IPS-20b (cell line): Measurements from ENCODE around the gene MAP3K7CL.

ENCODE experiments used
- H3K27ac ChIP-seq: one replicate; pipeline ENCODE4 v1.5.1; 2013; ENCODE audit warnings: low read length
- H3K27me3 ChIP-seq: 2 replicates; pipeline ENCODE4 v1.6.1; 2013; ENCODE audit warnings: mild to moderate bottlenecking, low read length, inconsistent platforms; ENCODE audit not compliant: insufficient read depth
- H3K36me3 ChIP-seq: 2 replicates; pipeline ENCODE4 v1.6.1; 2013; ENCODE audit warnings: low read depth, mild to moderate bottlenecking, inconsistent platforms, low read length, moderate library complexity; ENCODE audit not compliant: insufficient read depth
- H3K4me1 ChIP-seq: 2 replicates; pipeline ENCODE4 v1.6.1; 2013; ENCODE audit warnings: mild to moderate bottlenecking, control low read depth, inconsistent platforms, low read length, moderate library complexity; ENCODE audit not compliant: insufficient read depth
- H3K4me3 ChIP-seq: 2 replicates; pipeline ENCODE4 v1.5.1; 2013; ENCODE audit warnings: mild to moderate bottlenecking, low read length, inconsistent platforms
- H3K9ac ChIP-seq: 2 replicates; pipeline ENCODE4 v1.6.1; 2013; ENCODE audit warnings: low read depth, mild to moderate bottlenecking, inconsistent platforms, low read length, moderate library complexity
- H3K9me3 ChIP-seq: 2 replicates; pipeline ENCODE4 v1.6.1; 2013; ENCODE audit warnings: mild to moderate bottlenecking, low read depth, low read length, inconsistent platforms; ENCODE audit not compliant: insufficient read depth

The MAP3K7CL gene

DNA sequence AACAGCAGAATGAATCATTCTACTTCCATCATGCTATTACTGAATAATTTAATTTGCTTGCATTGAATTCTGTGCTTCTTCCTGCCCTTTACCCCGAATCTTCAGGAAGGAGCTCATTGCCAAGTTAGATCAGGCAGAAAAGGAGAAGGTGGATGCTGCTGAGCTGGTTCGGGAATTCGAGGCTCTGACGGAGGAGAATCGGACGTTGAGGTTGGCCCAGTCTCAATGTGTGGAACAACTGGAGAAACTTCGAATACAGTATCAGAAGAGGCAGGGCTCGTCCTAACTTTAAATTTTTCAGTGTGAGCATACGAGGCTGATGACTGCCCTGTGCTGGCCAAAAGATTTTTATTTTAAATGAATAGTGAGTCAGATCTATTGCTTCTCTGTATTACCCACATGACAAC, 44.2 kb downstream of the MAP3K7CL start:
- Histone ChIP-seq H3K4me1 (no peaks in the 10 kb centered on the region), H3K9me3 (no peaks in the 10 kb centered on the region), H3K27ac (no peak overlapping the region), H3K27me3 (no peaks in the 10 kb centered on the region), H3K4me3 (no peak overlapping the region), H3K9ac (no peak overlapping the region), H3K36me3 (no peaks in the 10 kb centered on the region)

DNA sequence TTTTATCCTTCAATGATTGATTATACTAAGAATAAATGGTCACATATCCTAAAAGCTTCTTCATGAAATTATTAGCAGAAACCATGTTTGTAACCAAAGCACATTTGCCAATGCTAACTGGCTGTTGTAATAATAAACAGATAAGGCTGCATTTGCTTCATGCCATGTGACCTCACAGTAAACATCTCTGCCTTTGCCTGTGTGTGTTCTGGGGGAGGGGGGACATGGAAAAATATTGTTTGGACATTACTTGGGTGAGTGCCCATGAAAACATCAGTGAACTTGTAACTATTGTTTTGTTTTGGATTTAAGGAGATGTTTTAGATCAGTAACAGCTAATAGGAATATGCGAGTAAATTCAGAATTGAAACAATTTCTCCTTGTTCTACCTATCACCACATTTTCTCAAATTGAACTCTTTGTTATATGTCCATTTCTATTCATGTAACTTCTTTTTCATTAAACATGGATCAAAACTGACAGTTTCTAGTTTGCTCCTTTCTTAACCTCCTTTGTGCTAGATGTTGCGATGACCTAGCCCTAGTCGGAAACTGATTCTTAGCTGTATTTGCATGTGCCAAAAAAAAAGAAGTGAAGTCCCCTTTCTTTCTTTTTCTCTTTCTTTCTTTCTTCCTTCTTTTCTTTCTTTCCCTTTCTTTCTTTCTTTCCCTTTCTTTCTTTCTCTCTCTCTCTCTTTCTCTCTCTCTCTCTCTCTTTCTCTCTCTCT, 45.1 kb downstream of the MAP3K7CL start:
- Histone ChIP-seq H3K9me3 (no peaks in the 10 kb centered on the region), H3K9ac (no peak overlapping the region), H3K27me3 (no peaks in the 10 kb centered on the region), H3K36me3 (no peaks in the 10 kb centered on the region), H3K4me3 (no peak overlapping the region), H3K27ac (no peak overlapping the region), H3K4me1 (peaks cover 3% of the 10 kb centered on the region; the same call in 1 of the 2 replicates)

DNA sequence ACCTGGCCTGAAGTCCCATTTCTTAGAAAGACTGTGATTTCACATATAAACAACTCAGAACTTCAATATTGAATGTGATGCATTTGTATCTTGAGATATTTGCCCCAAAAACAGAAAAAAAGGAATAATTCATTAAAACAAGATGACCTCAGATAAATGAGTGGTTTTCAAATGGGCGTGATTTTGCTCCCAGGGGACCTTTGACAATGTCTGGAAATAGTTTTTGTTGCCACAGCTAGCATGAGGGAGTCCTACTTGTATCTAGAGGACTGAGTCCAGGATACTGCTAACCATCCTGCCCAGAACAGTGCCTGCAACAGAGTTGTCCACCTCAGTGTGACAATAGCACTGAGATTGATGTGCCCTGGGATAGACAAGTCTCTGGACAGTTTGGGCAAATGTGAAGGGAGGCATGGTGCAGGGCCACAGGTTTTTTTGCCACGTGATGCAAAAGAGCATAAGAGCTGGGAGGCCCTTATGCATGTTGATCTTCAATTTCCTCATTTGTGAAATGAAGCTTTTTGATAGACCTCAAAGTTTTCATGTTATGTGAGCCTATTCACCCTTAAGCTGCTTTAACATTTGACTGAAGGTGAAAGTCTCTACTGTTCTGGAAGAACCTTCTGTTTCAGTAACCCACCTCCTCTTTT, 46.2 kb downstream of the MAP3K7CL start:
- Histone ChIP-seq H3K36me3 (no peaks in the 10 kb centered on the region), H3K4me3 (no peak overlapping the region), H3K27ac (no peak overlapping the region), H3K9me3 (no peaks in the 10 kb centered on the region), H3K9ac (no peak overlapping the region), H3K27me3 (no peaks in the 10 kb centered on the region), H3K4me1 (peaks cover 3% of the 10 kb centered on the region; the same call in 1 of the 2 replicates)

DNA sequence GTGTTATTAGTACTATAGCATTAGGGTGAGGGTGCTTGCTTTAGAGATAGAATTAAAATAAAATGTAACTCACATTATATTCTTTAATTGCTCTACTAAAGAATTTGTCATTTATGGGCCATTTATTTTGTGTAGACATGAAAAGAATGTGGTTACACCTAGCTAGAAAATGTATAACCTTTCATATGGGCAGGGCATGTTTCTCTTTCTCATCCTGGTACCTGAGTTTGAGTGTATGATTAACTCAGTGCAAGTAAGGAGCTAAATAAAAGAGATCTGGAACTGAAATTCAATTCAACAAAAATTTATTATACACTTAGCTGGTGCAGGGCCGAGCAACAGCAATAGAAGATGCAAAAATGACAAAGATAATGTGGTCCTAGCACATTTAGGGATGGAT, 47.4 kb downstream of the MAP3K7CL start:
- Histone ChIP-seq H3K9me3 (no peaks in the 10 kb centered on the region), H3K4me1 (peaks cover 3% of the 10 kb centered on the region; the same call in 1 of the 2 replicates), H3K27me3 (no peaks in the 10 kb centered on the region), H3K27ac (no peak overlapping the region), H3K9ac (no peak overlapping the region), H3K4me3 (no peak overlapping the region), H3K36me3 (no peaks in the 10 kb centered on the region)

DNA sequence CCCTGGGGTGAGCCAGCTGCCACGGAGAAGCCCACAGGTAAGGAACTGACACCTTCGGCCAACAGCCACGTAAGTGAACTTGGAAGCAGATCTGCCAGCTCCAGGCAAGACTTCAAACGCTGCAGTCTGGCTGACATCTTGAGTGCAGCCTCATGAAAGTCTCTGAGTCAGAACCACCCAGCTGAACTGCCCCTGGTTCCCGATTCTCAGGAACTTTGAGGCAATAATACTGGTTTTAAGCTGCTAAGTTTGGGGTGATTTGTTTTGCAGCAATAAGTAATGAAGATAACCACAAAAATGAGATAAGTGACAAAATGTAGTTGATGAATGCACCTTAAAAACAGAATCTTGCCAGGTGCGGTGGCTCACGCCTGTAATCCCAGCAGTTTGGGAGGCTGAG, 48.5 kb downstream of the MAP3K7CL start:
- Histone ChIP-seq H3K27me3 (no peaks in the 10 kb centered on the region), H3K9me3 (no peaks in the 10 kb centered on the region), H3K4me3 (no peak overlapping the region), H3K4me1 (peaks cover 3% of the 10 kb centered on the region; the same call in 1 of the 2 replicates), H3K9ac (no peak overlapping the region), H3K27ac (no peak overlapping the region), H3K36me3 (no peaks in the 10 kb centered on the region)

DNA sequence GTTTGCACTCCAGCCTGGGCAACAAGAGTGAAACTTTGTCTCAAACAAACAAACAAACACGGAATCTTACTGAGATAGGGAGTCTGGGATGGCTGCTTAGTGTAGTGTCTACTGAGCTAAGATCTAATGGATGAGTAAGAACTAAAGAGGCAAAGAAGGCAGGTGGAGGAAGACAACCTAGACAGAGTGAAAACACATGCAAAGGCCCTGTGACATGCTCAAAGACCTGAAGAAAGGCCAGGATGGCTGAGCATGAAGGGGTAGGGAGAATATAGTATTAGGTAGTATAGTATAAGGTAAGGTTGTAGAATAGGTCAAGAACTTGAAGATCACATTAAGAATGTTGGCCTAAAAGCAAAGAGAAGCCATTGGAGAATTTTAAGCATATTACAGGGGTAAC, 49.1 kb downstream of the MAP3K7CL start:
- H3K27me3 ChIP-seq = no peaks in the 10 kb centered on the region

DNA sequence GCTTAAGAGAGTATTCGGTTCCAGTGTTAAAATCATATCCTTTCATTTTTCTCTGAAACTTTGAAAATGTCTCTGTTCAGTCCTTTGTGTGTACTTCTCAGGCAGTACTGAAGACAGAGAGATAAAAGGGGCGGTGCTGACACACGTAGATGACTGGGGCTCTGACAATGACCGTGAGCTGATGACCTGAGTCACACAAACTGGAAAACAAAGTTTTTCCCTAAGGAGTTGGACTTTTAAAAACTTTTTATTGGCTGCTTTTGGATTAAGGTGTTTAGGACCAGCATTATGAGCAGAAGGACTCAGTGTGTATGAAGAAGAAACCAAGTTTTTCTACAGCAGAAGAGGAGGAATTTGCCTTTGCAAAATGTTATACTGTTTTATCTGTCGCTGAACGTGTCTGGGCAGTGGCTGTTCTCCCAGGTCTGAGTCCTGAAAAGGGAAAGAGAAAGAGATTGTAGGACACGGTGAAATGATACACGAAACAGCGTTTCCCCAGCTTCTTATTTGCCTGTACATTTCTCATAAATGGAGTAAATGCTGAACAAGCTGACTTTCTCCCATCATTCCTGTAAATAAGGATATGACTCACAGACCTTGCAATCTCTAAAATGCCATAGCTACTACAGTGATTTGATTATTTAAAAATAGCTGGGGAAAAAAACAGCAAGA, 51.5 kb downstream of the MAP3K7CL start:
- H3K36me3 ChIP-seq = no peaks in the 10 kb centered on the region
- H3K27ac ChIP-seq = no peak overlapping the region
- no peaks in the 10 kb centered on the region for H3K9me3 ChIP-seq
- peaks cover 3% of the 10 kb centered on the region; the same call in 1 of the 2 replicates for H3K4me1 ChIP-seq
- H3K4me3 ChIP-seq = no peak overlapping the region
- no peaks in the 10 kb centered on the region for H3K27me3 ChIP-seq
- no peak overlapping the region for H3K9ac ChIP-seq

More for the DNA sequence above, 49.1 kb downstream of the MAP3K7CL start:
- no peaks in the 10 kb centered on the region for H3K36me3 ChIP-seq
- H3K9ac ChIP-seq = no peak overlapping the region
- H3K4me3 ChIP-seq = no peak overlapping the region
- no peaks in the 10 kb centered on the region for H3K9me3 ChIP-seq
- H3K27ac ChIP-seq = no peak overlapping the region
- H3K4me1 ChIP-seq = peaks cover 3% of the 10 kb centered on the region; the same call in 1 of the 2 replicates

DNA sequence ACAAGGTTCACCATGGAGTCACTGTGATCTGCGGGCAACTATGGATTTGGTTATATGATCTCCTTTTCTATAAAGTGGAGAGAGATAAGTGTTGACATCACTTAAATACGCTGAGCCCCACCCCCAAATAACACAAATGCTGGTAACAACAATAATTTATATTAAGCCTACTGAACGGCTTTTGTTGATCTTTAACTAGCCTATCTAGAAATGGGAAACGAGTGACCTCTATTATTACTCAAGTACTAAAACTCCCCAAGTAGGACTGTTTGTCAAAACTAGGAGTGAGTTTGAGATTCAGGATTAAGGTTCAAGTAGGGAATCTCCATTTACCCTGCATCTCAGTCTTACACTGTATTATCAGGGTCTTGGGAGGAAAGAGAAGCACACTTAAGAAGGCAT, 52.2 kb downstream of the MAP3K7CL start:
- Histone ChIP-seq H3K9me3 (no peaks in the 10 kb centered on the region), H3K4me3 (no peak overlapping the region), H3K27ac (no peak overlapping the region), H3K27me3 (no peaks in the 10 kb centered on the region), H3K4me1 (peaks cover 3% of the 10 kb centered on the region; the same call in 1 of the 2 replicates), H3K36me3 (no peaks in the 10 kb centered on the region), H3K9ac (no peak overlapping the region)

DNA sequence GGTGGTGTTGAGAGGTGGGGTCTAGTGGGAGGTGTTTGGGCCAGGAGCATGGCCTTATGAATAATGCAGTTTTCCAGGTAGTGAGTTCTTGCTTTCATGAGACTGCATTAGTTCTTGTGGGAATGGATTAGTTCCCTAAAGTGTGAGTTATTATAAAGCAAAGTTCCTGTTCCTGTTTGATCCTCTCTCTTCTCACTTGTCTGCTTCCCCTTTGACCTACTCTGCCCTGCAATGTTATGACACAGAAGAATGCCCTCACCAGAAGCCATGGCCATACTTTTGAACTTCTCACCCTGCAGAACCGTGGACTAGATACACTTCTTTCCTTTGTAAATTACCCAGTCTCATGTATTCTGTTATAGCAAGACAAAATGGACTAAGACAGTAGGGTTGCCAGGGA, 53.6 kb downstream of the MAP3K7CL start:
- Histone ChIP-seq H3K9me3 (no peaks in the 10 kb centered on the region), H3K9ac (no peak overlapping the region), H3K4me3 (no peak overlapping the region), H3K27ac (no peak overlapping the region), H3K36me3 (no peaks in the 10 kb centered on the region), H3K27me3 (no peaks in the 10 kb centered on the region), H3K4me1 (peaks cover 3% of the 10 kb centered on the region; the same call in 1 of the 2 replicates)

DNA sequence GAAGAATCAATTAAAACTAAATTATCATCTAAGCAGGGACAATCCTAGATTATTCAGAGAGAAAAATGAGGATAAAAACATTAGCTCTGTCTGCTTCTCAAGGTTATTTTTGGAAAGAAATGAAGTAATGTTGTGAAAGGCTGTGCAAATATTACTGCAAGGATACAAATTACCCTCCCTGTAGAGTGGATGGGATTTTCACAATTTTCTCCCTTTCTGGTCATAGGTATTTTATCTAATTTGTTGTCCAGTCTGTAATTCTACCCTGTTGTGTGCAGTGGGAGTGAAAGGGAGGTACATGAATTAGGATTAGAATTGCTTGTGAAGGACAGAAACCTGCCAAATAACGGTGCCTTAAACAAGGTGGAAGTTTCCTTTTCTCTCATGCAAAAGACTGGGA, 54.7 kb downstream of the MAP3K7CL start:
- Histone ChIP-seq H3K27ac (no peak overlapping the region), H3K9me3 (no peaks in the 10 kb centered on the region), H3K36me3 (no peaks in the 10 kb centered on the region), H3K4me1 (peaks cover 3% of the 10 kb centered on the region; the same call in 1 of the 2 replicates), H3K4me3 (no peak overlapping the region), H3K27me3 (no peaks in the 10 kb centered on the region), H3K9ac (no peak overlapping the region)

DNA sequence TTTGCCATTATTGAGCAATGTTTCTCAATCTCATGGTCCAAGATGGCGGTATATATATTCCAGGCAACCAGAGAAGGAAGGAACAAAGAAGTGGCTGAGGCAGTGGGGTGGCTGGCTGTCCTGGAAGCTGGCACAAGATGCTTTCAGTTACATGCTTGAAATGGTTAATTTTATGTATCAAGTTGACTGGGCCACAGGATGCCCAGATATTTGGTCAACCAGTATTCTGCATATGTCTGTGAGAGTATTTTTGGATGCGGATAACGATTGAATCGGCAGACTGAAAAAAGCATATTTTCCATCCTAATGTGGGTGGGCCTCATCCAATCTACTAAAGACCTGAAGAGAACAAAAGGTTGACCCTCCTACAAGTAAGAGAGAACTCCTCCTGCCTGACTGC, 55.2 kb downstream of the MAP3K7CL start:
- Histone ChIP-seq H3K9me3 (no peaks in the 10 kb centered on the region), H3K27me3 (no peaks in the 10 kb centered on the region), H3K9ac (no peak overlapping the region), H3K27ac (no peak overlapping the region), H3K36me3 (no peaks in the 10 kb centered on the region), H3K4me1 (no peaks in the 10 kb centered on the region), H3K4me3 (no peak overlapping the region)

DNA sequence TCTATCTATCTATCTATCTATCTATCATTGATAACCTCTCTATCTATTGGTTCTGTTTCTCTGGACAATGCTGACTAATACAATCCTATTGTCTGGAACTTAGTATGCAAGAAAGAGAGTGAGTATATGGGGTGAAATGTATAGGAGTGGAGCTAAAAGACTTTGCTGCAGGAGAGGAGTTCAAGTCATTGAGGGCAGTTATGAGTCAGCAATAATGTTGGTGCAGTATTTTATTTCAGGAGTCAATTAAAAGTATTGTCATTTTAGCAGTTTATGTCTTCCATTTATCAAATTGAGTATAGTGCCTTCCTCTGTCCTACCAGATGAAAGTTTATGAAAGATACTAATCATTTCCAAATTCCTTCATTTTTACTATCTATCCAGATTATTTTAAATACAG, 55.8 kb downstream of the MAP3K7CL start:
- no peaks in the 10 kb centered on the region for H3K27me3 ChIP-seq
- no peaks in the 10 kb centered on the region for H3K4me1 ChIP-seq
- H3K27ac ChIP-seq = no peak overlapping the region
- H3K4me3 ChIP-seq = no peak overlapping the region
- no peak overlapping the region for H3K9ac ChIP-seq
- H3K36me3 ChIP-seq = no peaks in the 10 kb centered on the region
- H3K9me3 ChIP-seq = no peaks in the 10 kb centered on the region
